GM18858 (cell line): ENCODE results near the gene PRIM2.
"Not testable (repeated sequence)": the region's sequence is repeated elsewhere in the genome, so short reads cannot be mapped to it uniquely, and the experiment has no call there.

ENCODE experiments used
- ATAC-seq: cut with Tn5 transposase; IDR thresholded peaks from one replicate; pipeline ENCODE4 v1.9.1; 2021; ENCODE audit not compliant: unreplicated experiment

The PRIM2 gene, protein sequence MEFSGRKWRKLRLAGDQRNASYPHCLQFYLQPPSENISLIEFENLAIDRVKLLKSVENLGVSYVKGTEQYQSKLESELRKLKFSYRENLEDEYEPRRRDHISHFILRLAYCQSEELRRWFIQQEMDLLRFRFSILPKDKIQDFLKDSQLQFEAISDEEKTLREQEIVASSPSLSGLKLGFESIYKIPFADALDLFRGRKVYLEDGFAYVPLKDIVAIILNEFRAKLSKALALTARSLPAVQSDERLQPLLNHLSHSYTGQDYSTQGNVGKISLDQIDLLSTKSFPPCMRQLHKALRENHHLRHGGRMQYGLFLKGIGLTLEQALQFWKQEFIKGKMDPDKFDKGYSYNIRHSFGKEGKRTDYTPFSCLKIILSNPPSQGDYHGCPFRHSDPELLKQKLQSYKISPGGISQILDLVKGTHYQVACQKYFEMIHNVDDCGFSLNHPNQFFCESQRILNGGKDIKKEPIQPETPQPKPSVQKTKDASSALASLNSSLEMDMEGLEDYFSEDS

DNA sequence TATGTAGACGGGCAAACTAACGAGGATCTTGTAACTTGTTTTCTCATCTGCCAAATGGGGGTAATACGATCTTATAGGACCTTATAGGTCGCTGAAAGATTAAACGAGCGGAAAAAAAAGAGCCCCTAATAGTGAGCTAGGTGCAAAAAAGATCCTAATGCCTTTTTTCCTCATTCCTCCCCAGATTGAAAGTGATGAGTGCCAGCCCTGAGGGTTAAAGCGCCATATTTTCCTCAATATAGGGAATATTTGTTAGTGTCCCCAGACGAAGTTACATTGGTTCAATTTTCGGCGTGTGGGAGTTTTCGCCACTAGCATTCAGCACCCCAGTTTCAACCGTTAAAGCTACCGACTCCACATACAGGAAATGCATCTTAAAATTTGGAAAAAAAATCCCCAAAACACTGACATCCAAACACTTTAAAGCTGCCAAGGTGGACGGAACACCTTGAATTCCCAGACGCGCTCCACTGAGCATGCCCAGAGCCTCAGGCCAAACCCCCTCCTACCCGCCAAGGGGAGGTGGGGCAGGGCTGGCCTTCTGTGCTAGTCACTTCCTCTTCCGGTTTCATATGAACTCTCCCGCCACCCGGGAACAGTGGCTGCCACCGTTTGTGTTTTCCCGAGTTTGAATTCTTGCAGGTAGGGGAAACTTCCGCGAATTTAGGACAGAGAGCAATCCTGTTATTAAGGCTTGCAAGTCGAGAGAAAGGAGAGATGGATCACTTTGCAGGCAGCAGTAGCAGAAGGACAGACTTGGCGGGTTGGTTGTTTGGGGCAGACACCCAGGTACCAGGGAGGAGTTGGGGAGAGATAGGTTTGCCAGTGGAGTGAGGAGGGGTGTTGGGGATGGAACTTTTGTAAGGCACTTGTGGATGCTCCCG lies at the start of gene PRIM2:
TSS of gene PRIM2 (plus strand) at position 571 of the 884 bp plus-strand sequence. CDS start 816 bp downstream, outside the sequence.
- peak; percentile 84 for ATAC-seq

DNA sequence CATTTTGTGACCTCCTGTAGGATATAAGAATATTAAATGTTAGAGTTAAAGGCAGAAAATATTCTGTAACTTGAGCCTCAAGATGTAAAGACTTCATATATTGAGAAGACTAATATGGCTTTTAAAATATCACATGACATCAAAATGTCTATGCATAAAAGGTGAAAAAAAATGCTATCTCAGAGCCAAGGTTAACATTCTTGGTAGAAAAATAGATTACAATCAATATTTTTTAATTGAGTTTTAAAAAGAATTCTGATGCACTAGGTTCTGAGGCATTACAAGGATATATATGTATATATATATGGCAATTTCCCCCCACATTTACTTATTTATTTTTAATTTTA lies 49.2 kb upstream of the PRIM2 start:
- ATAC-seq: no peak

DNA sequence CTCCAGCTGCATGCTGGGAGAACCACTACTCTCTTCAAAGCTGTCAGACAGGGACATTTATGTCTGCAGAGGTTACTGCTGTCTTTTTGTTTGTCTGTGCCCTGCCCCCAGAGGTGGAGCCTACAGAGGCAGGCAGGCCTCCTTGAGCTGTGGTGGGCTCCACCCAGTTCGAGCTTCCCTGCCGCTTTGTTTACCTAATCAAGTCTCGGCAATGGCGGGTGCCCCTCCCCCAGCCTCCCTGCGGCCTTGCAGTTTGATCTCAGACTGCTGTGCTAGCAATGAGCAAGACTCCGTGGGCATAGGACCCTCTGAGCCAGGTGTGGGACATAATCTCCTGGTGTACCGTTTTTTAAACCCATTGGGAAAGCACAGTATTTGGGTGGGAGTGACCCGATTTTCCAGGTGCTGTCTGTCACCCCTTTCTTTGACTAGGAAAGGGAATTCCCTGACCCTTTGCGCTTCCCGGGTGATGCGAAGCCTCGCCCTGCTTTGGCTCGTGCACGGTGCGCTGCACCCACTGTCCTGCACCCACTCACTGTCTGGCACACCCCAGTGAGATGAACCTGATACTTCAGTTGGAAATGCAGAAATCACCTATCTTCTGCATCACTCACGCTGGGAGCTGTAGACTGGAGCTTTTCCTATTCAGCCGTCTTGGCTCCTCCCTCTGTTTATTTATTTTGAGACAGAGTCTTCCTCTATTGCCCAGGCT lies 43.2 kb upstream of the PRIM2 start:
- ATAC-seq: not testable (repeated sequence)

DNA sequence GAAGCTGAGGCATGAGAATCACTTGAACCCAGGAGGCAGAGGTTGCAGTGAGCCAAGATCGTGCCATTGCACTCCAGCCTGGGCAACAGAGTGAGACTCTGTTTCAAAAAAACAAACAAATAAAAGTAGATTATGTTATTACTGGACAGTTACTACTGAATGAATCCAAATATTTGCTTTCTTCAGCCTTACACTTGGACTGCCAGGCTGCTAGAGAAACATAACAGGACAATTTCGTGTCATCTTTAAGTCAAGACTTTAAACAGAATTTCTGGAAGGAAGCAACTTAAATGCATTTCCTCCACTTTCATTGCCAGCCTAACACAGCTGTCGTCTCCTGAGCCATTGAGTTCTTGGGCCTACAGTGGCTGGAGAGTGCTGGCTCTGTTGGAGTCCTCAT lies 42.0 kb upstream of the PRIM2 start:
- ATAC-seq: no peak

DNA sequence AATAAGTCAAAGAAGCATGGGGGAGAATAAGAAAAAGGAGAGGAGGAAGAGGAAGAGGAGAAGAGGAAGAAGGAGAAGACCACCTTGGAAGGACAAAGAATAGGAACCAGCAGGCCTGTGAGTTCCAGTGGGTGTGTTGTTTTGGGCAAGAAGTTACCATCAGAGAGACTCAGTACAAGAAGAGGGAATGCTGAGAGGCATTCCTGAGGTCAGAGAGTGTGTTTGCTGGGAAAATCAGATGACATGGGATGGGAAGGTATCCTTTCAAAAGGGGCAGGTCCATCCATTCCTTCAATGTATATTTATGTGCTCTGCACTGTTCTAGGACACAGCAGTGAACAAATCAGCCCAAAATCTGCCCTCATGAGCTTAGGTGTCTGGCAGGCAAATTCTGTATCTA lies 40.5 kb upstream of the PRIM2 start:
- ATAC-seq: no peak

DNA sequence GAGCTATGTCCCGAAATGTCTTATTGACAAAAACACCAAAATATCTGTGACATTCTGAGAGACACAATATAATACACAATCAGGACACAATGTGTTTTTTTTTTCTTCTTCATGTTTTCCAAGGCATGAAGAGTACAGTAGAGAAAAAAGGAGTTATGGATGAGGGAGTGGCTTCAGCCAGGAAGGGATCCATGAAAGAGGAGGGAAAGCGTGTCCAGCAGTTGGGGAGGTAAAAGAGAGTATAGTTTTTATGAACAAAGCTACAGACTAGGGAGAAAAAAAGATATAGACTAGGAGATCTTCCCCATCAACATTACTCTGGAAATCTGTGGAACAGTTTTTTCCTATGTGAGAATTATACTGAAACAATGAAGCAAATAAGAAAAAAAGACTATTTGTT lies 38.9 kb upstream of the PRIM2 start:
- ATAC-seq: no peak

DNA sequence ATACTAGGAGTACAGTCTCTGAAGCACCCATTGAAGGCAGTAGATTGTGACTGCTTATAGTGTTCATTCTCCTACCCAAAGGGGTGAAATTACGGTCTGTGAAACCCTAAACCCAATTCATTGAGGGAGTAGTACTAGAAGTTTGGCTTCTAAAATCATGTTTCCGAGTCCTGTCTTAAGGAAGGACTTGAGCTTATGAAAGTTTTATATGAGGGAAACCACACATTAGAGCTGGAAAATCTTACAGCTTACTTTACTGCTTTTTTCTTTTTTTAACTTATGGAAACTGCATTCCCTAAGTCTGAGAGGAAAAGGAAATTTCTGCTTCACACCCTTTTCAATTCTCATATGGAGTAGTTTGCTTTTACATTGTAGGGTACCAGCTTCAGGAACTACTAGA lies 38.4 kb upstream of the PRIM2 start:
- no peak for ATAC-seq

DNA sequence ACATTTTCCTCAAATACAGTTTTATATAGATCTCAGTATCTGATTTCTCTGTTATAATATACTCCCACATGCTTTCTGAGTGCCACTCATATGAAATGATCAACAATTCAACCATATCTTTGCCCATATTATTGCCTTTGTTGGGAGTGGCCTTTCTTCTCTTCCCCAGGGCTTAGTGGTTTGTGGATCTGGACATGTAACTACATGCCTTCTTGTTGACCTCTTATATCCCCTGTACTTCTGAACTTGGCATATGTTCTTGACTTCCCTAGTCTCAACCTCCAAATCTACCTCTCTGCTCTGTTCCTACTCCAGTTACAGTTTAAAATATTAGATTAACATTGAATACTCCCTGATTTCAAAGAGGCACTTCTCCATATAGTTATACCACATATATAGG lies 34.3 kb upstream of the PRIM2 start:
- ATAC-seq: no peak

DNA sequence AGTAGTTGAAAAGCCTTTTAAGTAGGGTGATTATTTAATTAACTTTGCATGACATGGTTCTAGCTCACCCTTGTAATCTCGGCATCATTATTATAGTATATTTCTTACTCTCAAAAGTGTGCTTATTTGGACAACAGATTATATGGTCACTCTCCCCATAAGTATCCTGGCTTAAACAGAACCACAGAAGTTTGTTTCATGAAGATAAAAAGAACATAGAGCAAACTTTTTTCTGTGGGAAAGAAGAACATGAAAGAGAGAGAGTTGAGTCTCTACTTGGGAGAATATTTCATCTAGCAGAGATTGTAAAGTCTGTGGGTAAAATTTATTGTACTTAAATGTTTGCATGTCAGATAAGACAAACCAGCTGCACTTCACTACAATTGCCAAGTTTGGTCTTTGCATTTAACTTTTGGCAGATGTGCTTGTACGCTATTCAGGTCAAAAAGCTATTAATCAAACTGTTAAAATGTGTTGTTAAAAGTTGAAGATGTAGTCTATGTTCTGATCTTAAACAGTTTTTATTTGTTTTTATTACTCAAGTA lies 33.4 kb upstream of the PRIM2 start:
- no peak for ATAC-seq

DNA sequence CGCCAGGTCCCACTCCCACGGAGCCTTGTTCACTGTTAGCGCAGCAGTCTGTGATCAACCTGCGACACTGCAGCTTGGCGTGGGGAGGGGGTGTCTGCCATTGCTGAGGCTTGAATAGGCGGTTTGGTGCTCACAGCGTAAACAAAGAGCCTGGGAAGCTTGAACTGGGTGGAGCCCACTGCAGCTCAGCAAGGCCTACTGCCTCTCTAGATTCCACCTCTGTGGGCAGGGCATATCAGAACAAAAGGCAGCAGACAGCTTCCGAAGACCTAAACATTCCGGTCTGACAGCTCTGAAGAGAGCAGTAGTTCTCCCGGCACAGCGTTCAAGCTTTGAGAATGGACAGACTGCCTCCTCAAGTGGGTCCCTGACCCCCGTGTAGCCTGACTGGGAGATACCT lies 29.3 kb upstream of the PRIM2 start:
- ATAC-seq: not testable (repeated sequence)

DNA sequence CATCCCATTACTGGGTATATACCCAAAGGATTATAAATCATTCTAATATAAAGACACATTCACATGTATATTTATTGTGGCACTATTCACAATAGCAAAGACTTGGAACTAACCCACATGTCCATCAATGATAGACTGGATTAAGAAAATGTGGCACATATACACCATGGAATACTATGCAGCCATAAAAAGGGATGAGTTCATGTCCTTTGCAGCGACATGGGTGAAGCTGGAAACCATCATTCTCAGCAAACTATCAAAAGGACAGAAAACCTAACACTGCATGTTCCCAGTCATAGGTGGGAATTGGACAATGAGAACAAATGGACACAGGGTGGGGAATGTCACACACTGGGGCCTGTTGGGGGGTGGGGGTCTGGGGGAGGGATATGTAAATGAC lies 24.0 kb upstream of the PRIM2 start:
- not testable (repeated sequence) for ATAC-seq

DNA sequence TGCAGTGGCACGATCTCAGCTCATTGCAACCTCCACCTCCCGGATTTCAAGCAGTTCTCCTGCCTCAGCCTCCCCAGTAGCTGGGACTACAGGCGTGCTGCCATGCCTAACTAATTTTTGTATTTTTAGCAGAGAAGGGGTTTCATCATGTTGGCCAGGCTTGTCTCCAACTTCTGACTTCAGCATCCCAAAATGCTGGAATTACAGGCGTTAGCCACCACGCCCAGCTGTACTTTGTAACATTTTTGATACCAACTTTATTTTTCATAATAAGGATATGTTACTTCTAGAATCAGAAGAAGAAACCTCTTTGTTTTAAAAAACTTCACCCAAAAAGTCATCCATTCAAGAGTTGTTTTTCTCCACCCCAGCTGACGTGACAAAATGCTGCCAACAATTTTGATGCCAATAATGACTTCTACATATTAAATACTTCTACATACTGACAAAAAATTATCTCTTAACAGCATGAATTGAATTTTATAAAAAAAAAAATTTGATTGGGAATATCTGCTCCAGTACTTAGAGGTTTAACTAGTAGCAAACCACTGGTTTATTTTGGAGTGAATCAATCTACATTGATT lies 22.5 kb upstream of the PRIM2 start:
- no peak for ATAC-seq

DNA sequence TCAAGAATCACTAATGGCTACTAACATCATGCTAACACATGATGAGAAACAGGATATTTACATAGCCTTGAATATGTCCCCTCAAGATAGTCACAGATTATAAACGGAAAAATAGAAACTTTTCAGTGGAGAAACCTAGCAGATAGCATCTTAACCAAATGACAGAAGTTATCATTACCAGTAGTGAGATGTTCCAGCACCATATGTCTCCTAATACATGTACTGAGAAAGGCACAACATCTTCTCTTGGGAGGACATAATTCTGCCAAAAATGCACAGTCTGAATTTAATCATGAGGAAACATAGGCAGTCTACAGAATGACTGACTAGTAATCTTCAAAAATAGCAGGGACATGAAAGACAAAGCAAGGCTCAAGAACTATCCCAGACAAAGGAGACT lies 19.9 kb upstream of the PRIM2 start:
- ATAC-seq: no peak

DNA sequence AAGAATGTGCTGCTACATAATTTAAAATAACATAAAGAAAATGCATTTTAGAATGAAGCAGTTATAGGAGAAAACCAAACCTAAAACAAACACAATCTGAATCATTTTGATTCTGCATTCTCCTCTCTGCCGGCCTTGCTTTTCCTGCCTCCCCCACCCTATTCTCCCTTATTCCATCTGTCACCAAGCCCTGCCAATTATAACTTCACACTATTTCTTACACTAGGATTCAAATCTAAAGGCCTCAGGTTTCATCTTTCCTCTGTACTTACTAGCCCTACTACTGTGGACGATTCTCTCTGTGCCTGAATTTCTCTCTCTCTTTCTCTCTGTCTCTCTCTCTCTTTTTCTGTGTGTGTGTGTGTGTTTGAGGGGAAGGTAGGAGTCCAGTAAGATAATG lies 18.7 kb upstream of the PRIM2 start:
- no peak for ATAC-seq

DNA sequence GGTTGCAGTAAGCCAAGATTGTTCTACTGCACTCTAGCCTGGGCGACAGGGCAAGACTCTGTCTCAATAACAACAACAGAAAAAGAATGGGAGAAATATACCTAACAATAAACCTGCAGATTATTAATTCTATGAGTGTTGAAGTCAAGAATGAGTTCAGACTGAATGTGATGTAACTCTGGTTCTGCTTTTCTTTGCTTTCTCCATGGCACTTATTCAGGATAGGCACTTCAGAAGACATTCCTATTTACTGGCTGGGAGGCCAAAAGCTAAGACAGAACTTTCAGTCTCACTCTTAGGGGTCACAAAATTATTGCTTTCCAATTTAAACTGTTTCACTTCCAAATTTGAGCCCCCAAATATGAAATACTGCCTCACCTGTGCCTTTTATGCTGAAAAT lies 15.7 kb upstream of the PRIM2 start:
- no peak for ATAC-seq

DNA sequence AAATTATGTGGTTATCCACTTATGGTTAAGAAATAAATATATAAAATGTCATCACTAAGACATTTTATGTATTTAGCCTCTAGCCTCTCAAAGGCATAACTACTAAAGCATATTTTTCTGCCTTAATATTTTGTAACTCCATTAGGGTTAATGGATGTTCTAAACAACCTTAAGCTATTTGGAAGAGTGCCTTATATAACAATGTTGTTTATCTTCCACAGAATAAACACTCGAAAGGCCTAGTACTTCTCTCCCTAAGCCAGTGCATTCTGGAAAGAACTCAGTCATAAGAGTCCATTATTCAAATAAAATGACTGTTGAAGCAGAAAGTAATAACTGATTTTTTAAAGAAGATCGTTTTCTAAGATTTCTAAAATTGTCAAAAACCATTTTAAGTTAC lies 15.0 kb upstream of the PRIM2 start:
- no peak for ATAC-seq

DNA sequence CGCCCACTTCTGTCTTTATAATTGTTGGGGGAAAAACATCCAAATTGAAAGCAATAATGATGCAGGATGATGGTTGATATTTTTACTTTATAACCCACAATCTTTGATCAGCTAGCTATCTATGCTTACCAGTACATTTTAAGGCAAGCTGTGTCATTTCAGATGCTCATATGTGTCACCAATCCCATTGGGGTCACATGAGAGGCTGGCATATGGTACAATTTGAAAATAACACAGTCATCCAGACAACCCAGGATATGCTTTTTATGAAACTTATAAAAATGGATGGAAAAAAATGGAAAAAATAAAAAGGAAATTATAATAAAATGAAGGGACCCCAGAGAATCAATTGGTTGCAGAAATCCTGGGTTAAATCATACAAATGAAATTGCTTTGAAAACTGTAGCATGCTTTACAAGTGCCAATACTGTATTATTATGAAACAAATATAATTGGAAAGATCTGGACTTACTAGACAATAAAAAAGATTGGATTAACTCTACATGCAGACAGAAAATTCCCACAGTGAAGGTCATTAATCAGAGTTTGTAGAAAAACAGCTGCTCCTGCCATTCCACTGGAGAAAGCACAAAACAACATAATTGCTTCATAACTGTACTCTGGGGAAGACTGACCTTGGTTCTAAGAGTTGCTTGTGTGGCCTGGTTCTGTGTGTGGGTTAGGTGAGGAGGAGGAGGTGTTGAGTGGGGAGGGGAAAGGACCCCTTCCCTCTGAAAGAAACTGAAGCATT lies 13.3 kb upstream of the PRIM2 start:
- no peak for ATAC-seq

DNA sequence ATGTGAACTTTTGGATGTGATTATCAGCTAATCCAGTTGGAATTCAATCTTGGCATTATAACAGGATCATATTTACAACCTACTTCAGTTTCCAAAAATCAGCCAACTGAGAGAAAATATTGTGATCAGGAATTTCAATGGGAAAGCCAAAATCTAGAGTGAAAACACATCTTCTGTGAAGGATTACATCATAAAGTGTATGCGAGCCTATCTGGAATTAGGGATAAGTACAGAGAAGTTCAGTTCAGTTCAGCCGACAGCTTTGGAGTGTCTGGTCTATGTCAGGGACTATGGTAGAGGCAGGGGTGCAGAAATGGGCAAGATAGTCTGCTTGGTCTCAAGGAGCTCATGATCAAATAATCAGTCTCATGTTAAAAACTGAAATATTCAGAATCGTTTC lies 12.3 kb upstream of the PRIM2 start:
- no peak for ATAC-seq

DNA sequence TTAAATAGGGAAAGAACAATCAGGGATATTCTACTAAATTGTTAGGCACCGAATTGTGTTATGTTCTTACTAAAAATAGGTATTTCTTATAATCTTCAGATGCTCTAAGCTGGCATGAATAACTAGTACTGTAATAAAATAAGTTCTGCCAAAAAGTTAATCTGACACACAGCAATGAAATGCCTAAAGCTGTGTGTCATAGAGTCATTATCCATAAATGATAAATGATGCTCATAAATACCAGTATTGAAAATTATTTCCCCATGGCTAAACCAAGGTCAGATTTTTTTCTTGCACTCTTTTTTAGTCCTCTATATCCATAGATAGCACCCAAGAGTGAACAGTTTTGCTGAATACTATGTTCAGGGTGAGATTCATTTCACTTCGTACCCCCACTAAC lies 11.7 kb upstream of the PRIM2 start:
- no peak for ATAC-seq

DNA sequence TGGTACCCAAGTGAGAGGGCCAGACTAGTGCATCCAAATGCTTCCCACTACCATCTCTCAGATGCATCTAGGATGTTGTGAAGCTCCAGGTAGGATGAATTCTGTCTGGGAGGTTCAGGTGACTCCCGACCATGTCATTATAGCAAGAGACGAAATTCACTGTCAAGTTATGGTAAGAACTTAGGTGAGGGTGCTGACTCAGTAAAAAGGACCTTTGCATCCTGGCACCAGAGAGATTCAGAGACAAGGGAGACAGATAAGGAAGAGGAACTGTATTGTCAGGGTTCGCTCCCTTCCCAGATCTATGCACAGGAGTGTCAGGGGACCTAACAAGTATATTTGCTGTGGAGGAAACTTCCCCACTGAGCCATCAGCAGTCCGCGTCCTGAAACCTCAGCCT lies 11.2 kb upstream of the PRIM2 start:
- ATAC-seq: no peak
